ENCODE results near the gene SPACA6. TPM values are rescaled to one million over a fixed set of nuclear protein-coding genes. Genes with fewer than 3 reads are reported as not detected.
"Not testable (repeated sequence)": the region's sequence is repeated elsewhere in the genome, so short reads cannot be mapped to it uniquely, and the experiment has no call there.

The SPACA6 gene
- total RNA-seq, 8 experiments from 2014 or later = 2.6 to 41.8 (median 9.5) TPM

GRCh38 chr19:51733742-51734522 is 40.8 kb downstream of the SPACA6 start:
- ATAC-seq (replicated peaks in 6 of 8) = no peak
- in situ Hi-C loops (cut with MboI; ENCODE audit: low pct_unique_long_range_greater_than_20kb in 2 of 9, low sequenced_read_pairs in 9 of 9, unreplicated experiment in 9 of 9) = no loop called here
- Histone ChIP-seq H3K4me3 (no peak overlapping the region), H3K27ac (no peak overlapping the region), H3K4me1 (replicated peaks in 1 of 2) (no peaks in the 10 kb centered on the region)
- 21 to 100% (median 42%) methylated on average over 1 to 7 of the region's 7 CpGs; no CpG with 5 or more reads in 3 of the 10 experiments for WGBS, 10 experiments

GRCh38 chr19:51735759-51736449 is 42.8 kb downstream of the SPACA6 start:
- in situ Hi-C loops (cut with MboI; ENCODE audit: low pct_unique_long_range_greater_than_20kb in 2 of 9, low sequenced_read_pairs in 9 of 9, unreplicated experiment in 9 of 9) = no loop called here
- Histone ChIP-seq H3K4me1 (replicated peaks in 1 of 2) (no peaks in the 10 kb centered on the region), H3K27ac (no peak overlapping the region), H3K4me3 (no peak overlapping the region)
- WGBS, 10 experiments = 34 to 100% (median 77%) methylated on average over 2 to 6 of the region's 10 CpGs; no CpG with 5 or more reads in 3 of the 10 experiments
- peak in 2 of 8 experiments; percentile 42 for ATAC-seq (replicated peaks in 6 of 8)

GRCh38 chr19:51737389-51737788 is 44.3 kb downstream of the SPACA6 start:
- Histone ChIP-seq H3K27ac (no peak overlapping the region), H3K4me3 (no peak overlapping the region), H3K4me1 (replicated peaks in 1 of 2) (no peaks in the 10 kb centered on the region)
- ATAC-seq (replicated peaks in 6 of 8) = peak in 3 of 8 experiments; percentile 64 to 94 (median 65)
- 15 to 100% (median 67%) methylated on average over 1 to 3 of the region's 3 CpGs; no CpG with 5 or more reads in 4 of the 10 experiments for WGBS, 10 experiments
- in situ Hi-C loops (cut with MboI; ENCODE audit: low pct_unique_long_range_greater_than_20kb in 2 of 9, low sequenced_read_pairs in 9 of 9, unreplicated experiment in 9 of 9) = no loop called here

GRCh38 chr19:51737924-51738323 is 44.8 kb downstream of the SPACA6 start:
- no peak overlapping the region for H3K27ac ChIP-seq
- no peaks in the 10 kb centered on the region for H3K4me1 ChIP-seq (replicated peaks in 1 of 2)
- 11 to 86% (median 44%) methylated on average over 1 to 2 of the region's 2 CpGs; no CpG with 5 or more reads in 2 of the 10 experiments for WGBS, 10 experiments
- in situ Hi-C loops (cut with MboI; ENCODE audit: low pct_unique_long_range_greater_than_20kb in 2 of 9, low sequenced_read_pairs in 9 of 9, unreplicated experiment in 9 of 9) = no loop called here
- H3K4me3 ChIP-seq = no peak overlapping the region
- no peak for ATAC-seq (replicated peaks in 6 of 8)

- ATAC-seq (replicated peaks in 6 of 8); H3K27ac ChIP-seq; H3K4me3 ChIP-seq; H3K4me1 ChIP-seq (replicated peaks in 1 of 2); in situ Hi-C loops (cut with MboI; ENCODE audit: low pct_unique_long_range_greater_than_20kb in 2 of 9, low sequenced_read_pairs in 9 of 9, unreplicated experiment in 9 of 9): not testable (repeated sequence)
- WGBS, 10 experiments = 67 to 100% (median 90%) methylated on average over 1 to 10 of the region's 10 CpGs; no CpG with 5 or more reads in 4 of the 10 experiments
These were observed 45.4 kb downstream of the SPACA6 start for GRCh38 chr19:51738523-51738922.

GRCh38 chr19:51739466-51740213 is 46.5 kb downstream of the SPACA6 start:
- no peak for ATAC-seq (replicated peaks in 6 of 8)
- Histone ChIP-seq H3K27ac (no peak overlapping the region), H3K4me1 (replicated peaks in 1 of 2) (no peaks in the 10 kb centered on the region), H3K4me3 (no peak overlapping the region)
- in situ Hi-C loops (cut with MboI; ENCODE audit: low pct_unique_long_range_greater_than_20kb in 2 of 9, low sequenced_read_pairs in 9 of 9, unreplicated experiment in 9 of 9) = no loop called here
- 19 to 94% (median 70%) methylated on average over 1 to 8 of the region's 13 CpGs; no CpG with 5 or more reads in 4 of the 10 experiments for WGBS, 10 experiments

- no peak for ATAC-seq (replicated peaks in 6 of 8)
- WGBS, 10 experiments = 31 to 75% (median 60%) methylated on average over 1 to 5 of the region's 5 CpGs; no CpG with 5 or more reads in 4 of the 10 experiments
These were observed 47.2 kb downstream of the SPACA6 start for GRCh38 chr19:51740356-51740755.

GRCh38 chr19:51742789-51743188 is 49.7 kb downstream of the SPACA6 start:
- H3K4me1 ChIP-seq (replicated peaks in 1 of 2) = no peaks in the 10 kb centered on the region
- no peak overlapping the region for H3K4me3 ChIP-seq
- in situ Hi-C loops (cut with MboI; ENCODE audit: low pct_unique_long_range_greater_than_20kb in 2 of 9, low sequenced_read_pairs in 9 of 9, unreplicated experiment in 9 of 9) = no loop called here
- no peak overlapping the region for H3K27ac ChIP-seq
- ATAC-seq (replicated peaks in 6 of 8) = peak in 1 of 8 experiments; percentile 77
- WGBS, 10 experiments = 7 to 78% (median 30%) methylated on average over 2 to 5 of the region's 6 CpGs; no CpG with 5 or more reads in 5 of the 10 experiments

More at GRCh38 chr19:51740356-51740755, 47.2 kb downstream of the SPACA6 start:
- Histone ChIP-seq H3K27ac (no peak overlapping the region), H3K4me3 (no peak overlapping the region), H3K4me1 (replicated peaks in 1 of 2) (no peaks in the 10 kb centered on the region)
- in situ Hi-C loops (cut with MboI; ENCODE audit: low pct_unique_long_range_greater_than_20kb in 2 of 9, low sequenced_read_pairs in 9 of 9, unreplicated experiment in 9 of 9) = no loop called here

- WGBS, 10 experiments = 13 to 86% (median 48%) methylated on average over 1 to 3 of the region's 3 CpGs; no CpG with 5 or more reads in 1 of the 10 experiments
- Histone ChIP-seq H3K4me3 (no peak overlapping the region), H3K27ac (no peak overlapping the region), H3K4me1 (replicated peaks in 1 of 2) (no peaks in the 10 kb centered on the region)
- in situ Hi-C loops (cut with MboI; ENCODE audit: low pct_unique_long_range_greater_than_20kb in 2 of 9, low sequenced_read_pairs in 9 of 9, unreplicated experiment in 9 of 9) = no loop called here
- no peak for ATAC-seq (replicated peaks in 6 of 8)
These were observed 50.3 kb downstream of the SPACA6 start for GRCh38 chr19:51743405-51743804.

- ATAC-seq (replicated peaks in 6 of 8) = no peak
- no peak overlapping the region for H3K27ac ChIP-seq
- 17 to 83% (median 67%) methylated on average over 1 to 3 of the region's 7 CpGs; no CpG with 5 or more reads in 5 of the 10 experiments for WGBS, 10 experiments
- in situ Hi-C loops (cut with MboI; ENCODE audit: low pct_unique_long_range_greater_than_20kb in 2 of 9, low sequenced_read_pairs in 9 of 9, unreplicated experiment in 9 of 9) = no loop called here
- no peaks in the 10 kb centered on the region for H3K4me1 ChIP-seq (replicated peaks in 1 of 2)
- no peak overlapping the region for H3K4me3 ChIP-seq
These were observed 53.6 kb downstream of the SPACA6 start for GRCh38 chr19:51746731-51747130.

- in situ Hi-C loops (cut with MboI; ENCODE audit: low pct_unique_long_range_greater_than_20kb in 2 of 9, low sequenced_read_pairs in 9 of 9, unreplicated experiment in 9 of 9) = no loop called here
- Histone ChIP-seq H3K27ac (no peak overlapping the region), H3K4me1 (replicated peaks in 1 of 2) (no peaks in the 10 kb centered on the region), H3K4me3 (no peak overlapping the region)
- WGBS, 10 experiments = 20 to 69% (median 47%) methylated on average over 1 to 4 of the region's 4 CpGs; no CpG with 5 or more reads in 2 of the 10 experiments
- no peak for ATAC-seq (replicated peaks in 6 of 8)
These were observed 56.8 kb downstream of the SPACA6 start for GRCh38 chr19:51749979-51750378.

GRCh38 chr19:51750400-51751094 is 57.4 kb downstream of the SPACA6 start:
- in situ Hi-C loops (cut with MboI; ENCODE audit: low pct_unique_long_range_greater_than_20kb in 2 of 9, low sequenced_read_pairs in 9 of 9, unreplicated experiment in 9 of 9) = no loop called here
- H3K4me3 ChIP-seq = no peak overlapping the region
- 39 to 79% (median 57%) methylated on average over 1 to 5 of the region's 7 CpGs; no CpG with 5 or more reads in 1 of the 10 experiments for WGBS, 10 experiments
- no peak overlapping the region for H3K27ac ChIP-seq
- H3K4me1 ChIP-seq (replicated peaks in 1 of 2) = no peaks in the 10 kb centered on the region
- ATAC-seq (replicated peaks in 6 of 8) = no peak
